HG03060 (cell line): Measurements from ENCODE around the gene CHRM4.

Experiments used
- ATAC-seq: cut with Tn5 transposase; IDR thresholded peaks from one replicate; pipeline ENCODE4 v1.9.1; 2021; ENCODE audit warnings: low read depth, moderate number of reproducible peaks; ENCODE audit not compliant: unreplicated experiment

Gene CHRM4

DNA sequence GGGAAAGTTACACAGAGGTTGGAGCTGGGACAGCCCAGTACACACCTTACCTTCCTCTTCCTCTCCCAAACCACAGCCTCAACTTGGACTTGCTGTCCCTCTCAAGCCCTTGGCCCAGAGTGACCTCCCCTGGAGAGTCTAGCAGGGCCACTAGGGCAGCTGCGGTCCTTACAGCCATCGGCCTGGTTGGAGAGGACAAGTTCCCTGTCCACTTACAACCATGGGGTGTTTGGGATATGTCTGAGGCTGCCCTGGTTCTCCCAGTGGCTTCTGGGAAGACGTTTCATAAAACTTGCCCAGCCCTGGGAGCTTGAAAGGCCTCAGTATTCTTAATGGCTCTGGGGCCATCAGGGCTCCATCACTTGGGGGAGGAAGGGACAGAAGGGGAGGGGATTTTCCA lies 57.4 kb downstream of the CHRM4 start:
- no peak for ATAC-seq
